Dedifferentiated amniotic fluid mesenchymal stem cell (primary cell): ENCODE data around the gene CCR7.
"Not testable (repeated sequence)": the region's sequence is repeated elsewhere in the genome, so short reads cannot be mapped to it uniquely, and the experiment has no call there.

Experiments used
- DNase-seq: peaks from one replicate; pipeline ENCODE4 v3.0.0-alpha.2; 2016; ENCODE audit errors: extremely low spot score

Gene CCR7

GRCh38 chr17:40597556-40598300 lies 32.5 kb upstream of the CCR7 start:
- DNase-seq = no peak

- DNase-seq = no peak
Measured at GRCh38 chr17:40597156-40597555, 31.9 kb upstream of the CCR7 start.

- DNase-seq = no peak
Measured at GRCh38 chr17:40596261-40596919, 31.1 kb upstream of the CCR7 start.

GRCh38 chr17:40590742-40591141 lies 25.5 kb upstream of the CCR7 start:
- DNase-seq = no peak

- no peak for DNase-seq
Measured at GRCh38 chr17:40588552-40588951, 23.3 kb upstream of the CCR7 start.

GRCh38 chr17:40586264-40586663 lies 21.0 kb upstream of the CCR7 start:
- not testable (repeated sequence) for DNase-seq

GRCh38 chr17:40584950-40585349 lies 19.7 kb upstream of the CCR7 start:
- not testable (repeated sequence) for DNase-seq

- DNase-seq = no peak
Measured at GRCh38 chr17:40582328-40582901, 17.1 kb upstream of the CCR7 start.

- DNase-seq = no peak
Measured at GRCh38 chr17:40580140-40580539, 14.9 kb upstream of the CCR7 start.

GRCh38 chr17:40579471-40579870 lies 14.2 kb upstream of the CCR7 start:
- DNase-seq = no peak

GRCh38 chr17:40577611-40578065 lies 12.4 kb upstream of the CCR7 start:
- no peak for DNase-seq

- no peak for DNase-seq
Measured at GRCh38 chr17:40576113-40576740, 11.0 kb upstream of the CCR7 start.

- no peak for DNase-seq
Measured at GRCh38 chr17:40574292-40574691, 9.0 kb upstream of the CCR7 start.

- not testable (repeated sequence) for DNase-seq
Measured at GRCh38 chr17:40572245-40572993, 7.1 kb upstream of the CCR7 start.

GRCh38 chr17:40568074-40568836 lies 3.0 kb upstream of the CCR7 start:
- DNase-seq = no peak

GRCh38 chr17:40567377-40567776 lies 2.1 kb upstream of the CCR7 start:
- no peak for DNase-seq

GRCh38 chr17:40565769-40566409 lies 617 bp upstream of the CCR7 start:
- DNase-seq = no peak

- DNase-seq = no peak
Measured at GRCh38 chr17:40564195-40564882, 933 bp downstream of the CCR7 start.

- no peak for DNase-seq
Measured at GRCh38 chr17:40563220-40564052, 1.8 kb downstream of the CCR7 start.
